Measurements from ENCODE around the gene RB1. TPM values are rescaled to one million over a fixed set of nuclear protein-coding genes. Genes with fewer than 3 reads are reported as not detected.

RB1 gene
- total RNA-seq, 1 experiment from 2014 or later = 36.7 TPM

- no peak for ATAC-seq
- Histone ChIP-seq H3K4me2 (ENCODE audit: low read length) (no peak overlapping the region), H3K9ac (ENCODE audit: low read length) (no peak overlapping the region), H3K4me1 (ENCODE audit: control insufficient read depth in 1 of 2, insufficient read depth in 2 of 2, low read length in 2 of 2) (no peaks in the 10 kb centered on the region), H3K27ac (ENCODE audit: low read depth, low read length) (no peak overlapping the region), H3K79me2 (ENCODE audit: insufficient read depth, low read length) (no peaks in the 10 kb centered on the region), H3K27me3 (ENCODE audit: insufficient read depth, low read length) (no peaks in the 10 kb centered on the region), H3K9me2 (ENCODE audit: insufficient read depth) (no peaks in the 10 kb centered on the region), H3K4me3 (replicated peaks in 1 of 2; ENCODE audit: low read depth in 1 of 2, low read length in 2 of 2) (no peak overlapping the region), H3K36me3 (ENCODE audit: control insufficient read depth in 1 of 2, insufficient read depth in 2 of 2, low read length in 2 of 2) (0 out of 4 replicates have a peak, but pooled peaks cover 0 to 5% of the 10 kb centered on the region in 2 experiments), H4K20me1 (ENCODE audit: insufficient read depth) (no peaks in the 10 kb centered on the region), H3K9me3 (ENCODE audit: control insufficient read depth in 1 of 2, insufficient read depth in 1 of 2, low read depth in 1 of 2, low read length in 2 of 2) (no peaks in the 10 kb centered on the region), H2AFZ (ENCODE audit: low read depth, low read length, poor library complexity, severe bottlenecking) (no peak overlapping the region)
- TF ChIP-seq SIN3A (IDR thresholded peaks at IDR 0.05; ENCODE audit: low read depth) (no peak), ZFX (IDR thresholded peaks at IDR 0.05) (no peak), YY1 (IDR thresholded peaks at IDR 0.05; ENCODE audit: extremely low read depth, insufficient replicate concordance, low read depth, low read length) (no peak)
- intact Hi-C loops (cut with micrococcal nuclease) = loop anchor here (5.0 kb wide), 1 partner anchor 231 kb away; no protein-coding TSS in a partner anchor
- POLR2A ChIA-PET = no interaction called here
- CTCF ChIA-PET = no interaction called here
- DNase-seq (ENCODE audit: low read depth, low spot score) = no peak
- BruUV-seq (replicated peaks) = no TSS peak
- RAD21 ChIA-PET (ENCODE audit: low non-redundant PET in 1 of 2, low total read pairs in 2 of 2, uncharacterized antibody in 2 of 2, unreplicated experiment in 2 of 2) = no interaction called here
These were observed 43.0 kb downstream of the RB1 start for GRCh38 chr13:48346583-48346982.

GRCh38 chr13:48349525-48349924 lies 46.0 kb downstream of the RB1 start:
- Histone ChIP-seq H3K4me3 (replicated peaks in 1 of 2; ENCODE audit: low read depth in 1 of 2, low read length in 2 of 2) (no peak overlapping the region), H3K4me1 (ENCODE audit: control insufficient read depth in 1 of 2, insufficient read depth in 2 of 2, low read length in 2 of 2) (no peaks in the 10 kb centered on the region), H3K27me3 (ENCODE audit: insufficient read depth, low read length) (no peaks in the 10 kb centered on the region), H3K79me2 (ENCODE audit: insufficient read depth, low read length) (no peaks in the 10 kb centered on the region), H2AFZ (ENCODE audit: low read depth, low read length, poor library complexity, severe bottlenecking) (no peak overlapping the region), H4K20me1 (ENCODE audit: insufficient read depth) (no peaks in the 10 kb centered on the region), H3K9me3 (ENCODE audit: control insufficient read depth in 1 of 2, insufficient read depth in 1 of 2, low read depth in 1 of 2, low read length in 2 of 2) (peaks cover 3 to 12% of the 10 kb centered on the region in 2 experiments; a peak in 2 of 4 replicates), H3K9me2 (ENCODE audit: insufficient read depth) (no peaks in the 10 kb centered on the region), H3K36me3 (ENCODE audit: control insufficient read depth in 1 of 2, insufficient read depth in 2 of 2, low read length in 2 of 2) (peaks cover 0 to 9% of the 10 kb centered on the region in 2 experiments; a peak in 1 of 4 replicates), H3K4me2 (ENCODE audit: low read length) (no peak overlapping the region), H3K9ac (ENCODE audit: low read length) (no peak overlapping the region), H3K27ac (ENCODE audit: low read depth, low read length) (no peak overlapping the region)
- intact Hi-C loops (cut with micrococcal nuclease) = loop anchor here (5.0 kb wide), 1 partner anchor 228 kb away; no protein-coding TSS in a partner anchor
- ATAC-seq (no peak), DNase-seq (ENCODE audit: low read depth, low spot score) (no peak)
- no peak for TF ChIP-seq JUND (IDR thresholded peaks at IDR 0.05)
- no peak for TF ChIP-seq YY1 (IDR thresholded peaks at IDR 0.05; ENCODE audit: extremely low read depth, insufficient replicate concordance, low read depth, low read length)
- no peak for TF ChIP-seq POLR2A (IDR thresholded peaks at IDR 0.05; ENCODE audit: borderline replicate concordance, extremely low read depth, insufficient read depth, insufficient read length)
- TF ChIP-seq CBX3 (IDR thresholded peaks at IDR 0.05; ENCODE audit: low read depth) = no peak
- TF ChIP-seq, protein P1, sequence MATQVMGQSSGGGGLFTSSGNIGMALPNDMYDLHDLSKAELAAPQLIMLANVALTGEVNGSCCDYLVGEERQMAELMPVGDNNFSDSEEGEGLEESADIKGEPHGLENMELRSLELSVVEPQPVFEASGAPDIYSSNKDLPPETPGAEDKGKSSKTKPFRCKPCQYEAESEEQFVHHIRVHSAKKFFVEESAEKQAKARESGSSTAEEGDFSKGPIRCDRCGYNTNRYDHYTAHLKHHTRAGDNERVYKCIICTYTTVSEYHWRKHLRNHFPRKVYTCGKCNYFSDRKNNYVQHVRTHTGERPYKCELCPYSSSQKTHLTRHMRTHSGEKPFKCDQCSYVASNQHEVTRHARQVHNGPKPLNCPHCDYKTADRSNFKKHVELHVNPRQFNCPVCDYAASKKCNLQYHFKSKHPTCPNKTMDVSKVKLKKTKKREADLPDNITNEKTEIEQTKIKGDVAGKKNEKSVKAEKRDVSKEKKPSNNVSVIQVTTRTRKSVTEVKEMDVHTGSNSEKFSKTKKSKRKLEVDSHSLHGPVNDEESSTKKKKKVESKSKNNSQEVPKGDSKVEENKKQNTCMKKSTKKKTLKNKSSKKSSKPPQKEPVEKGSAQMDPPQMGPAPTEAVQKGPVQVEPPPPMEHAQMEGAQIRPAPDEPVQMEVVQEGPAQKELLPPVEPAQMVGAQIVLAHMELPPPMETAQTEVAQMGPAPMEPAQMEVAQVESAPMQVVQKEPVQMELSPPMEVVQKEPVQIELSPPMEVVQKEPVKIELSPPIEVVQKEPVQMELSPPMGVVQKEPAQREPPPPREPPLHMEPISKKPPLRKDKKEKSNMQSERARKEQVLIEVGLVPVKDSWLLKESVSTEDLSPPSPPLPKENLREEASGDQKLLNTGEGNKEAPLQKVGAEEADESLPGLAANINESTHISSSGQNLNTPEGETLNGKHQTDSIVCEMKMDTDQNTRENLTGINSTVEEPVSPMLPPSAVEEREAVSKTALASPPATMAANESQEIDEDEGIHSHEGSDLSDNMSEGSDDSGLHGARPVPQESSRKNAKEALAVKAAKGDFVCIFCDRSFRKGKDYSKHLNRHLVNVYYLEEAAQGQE (IDR thresholded peaks at IDR 0.05; ENCODE audit: low read depth) = no peak
- TF ChIP-seq CEBPB (IDR thresholded peaks at IDR 0.05; ENCODE audit: low read depth) = no peak
- BruUV-seq (replicated peaks) = no TSS peak
- POLR2A ChIA-PET = no interaction called here
- CTCF ChIA-PET = no interaction called here
- RAD21 ChIA-PET (ENCODE audit: low non-redundant PET in 1 of 2, low total read pairs in 2 of 2, uncharacterized antibody in 2 of 2, unreplicated experiment in 2 of 2) = no interaction called here
